H1 (cell line): ENCODE data around the gene CRYBG1. TPM values are rescaled to one million over a fixed set of nuclear protein-coding genes. Genes with fewer than 3 reads are reported as not detected.

Source experiments
- CTCF ChIA-PET: fragments of 300-600 bp; sonication (Branson Sonifier 250); formaldehyde crosslinking; loops from one replicate; lab custom pipeline; 2021; ENCODE audit not compliant: partially characterized antibody; lab: Charles Lee
- POLR2A ChIA-PET: fragments of 300-600 bp; sonication (Branson Sonifier 250); formaldehyde crosslinking; loops from one replicate; lab custom pipeline; 2021; ENCODE audit warnings: inconsistent platforms; ENCODE audit not compliant: partially characterized antibody; lab: Charles Lee
- DNase-seq, 2 experiments: peaks; one replicate each; pipeline versions ENCODE4 v3.0.0 to v3.0.0-alpha.2; 2010 to 2022; ENCODE audit warnings: low spot score in 2 of 2, low read depth in 1 of 2, mixed read lengths in 1 of 2
- FAIRE-seq: peaks from 2 replicates; lab custom pipeline; 2011; peaks lifted over from hg19 to GRCh38; lab: Jason Lieb, UNC
- H2AFZ ChIP-seq: 2 replicates; pipeline ENCODE4 v1.8.1; 2012; ENCODE audit warnings: low read length, inconsistent platforms
- H2AK5ac ChIP-seq: 2 replicates; pipeline ENCODE4 v1.6.1; 2013; ENCODE audit warnings: low read depth, low read length
- H2BK120ac ChIP-seq: replicated peaks from 2 replicates; pipeline ENCODE3; 2013; ENCODE audit warnings: low read depth, low read length, inconsistent platforms
- H2BK12ac ChIP-seq: 2 replicates; pipeline ENCODE4 v1.6.1; 2013; ENCODE audit warnings: low read depth, low read length
- H2BK15ac ChIP-seq: 2 replicates; pipeline ENCODE4 v1.6.1; 2013; ENCODE audit warnings: low read length
- H2BK20ac ChIP-seq: 2 replicates; pipeline ENCODE4 v1.6.1; 2013; ENCODE audit warnings: low read length
- H2BK5ac ChIP-seq: 2 replicates; pipeline ENCODE4 v1.6.1; 2013; ENCODE audit warnings: low read depth, low read length
- H3K14ac ChIP-seq: 2 replicates; pipeline ENCODE4 v1.6.1; 2013; ENCODE audit warnings: inconsistent platforms; ENCODE audit not compliant: insufficient read length
- H3K18ac ChIP-seq: 2 replicates; pipeline ENCODE4 v1.6.1; 2013; ENCODE audit warnings: low read length; ENCODE audit errors: extremely low read depth
- H3K23ac ChIP-seq: 2 replicates; pipeline ENCODE4 v1.6.1; 2013; ENCODE audit warnings: inconsistent platforms; ENCODE audit not compliant: insufficient read length
- H3K23me2 ChIP-seq: 2 replicates; pipeline ENCODE4 v1.6.1; 2013; ENCODE audit warnings: low read depth, low read length
- H3K27ac ChIP-seq: 2 replicates; pipeline ENCODE4 v1.6.1; 2011; ENCODE audit warnings: low read depth, low read length, inconsistent platforms
- H3K27me3 ChIP-seq, 4 experiments: replicated peaks in 1 of 4; 1 replicate in 1 of 4; 2 replicates in 3 of 4; pipeline versions ENCODE4 v1.6.1 to v1.8.1; 2011 to 2013; ENCODE audit warnings: low read length in 3 of 4, mild to moderate bottlenecking in 3 of 4, inconsistent platforms in 2 of 4, mixed read lengths in 2 of 4, moderate library complexity in 1 of 4; ENCODE audit not compliant: control insufficient read depth in 3 of 4, insufficient read depth in 3 of 4; ENCODE audit errors: extremely low read depth in 1 of 4
- H3K36me3 ChIP-seq, 4 experiments: 2 replicates each; pipeline versions ENCODE4 v1.6.1 to v1.8.1; 2011 to 2013; ENCODE audit warnings: mild to moderate bottlenecking in 4 of 4, low read length in 3 of 4, moderate library complexity in 2 of 4, control low read depth in 1 of 4, inconsistent platforms in 1 of 4; ENCODE audit not compliant: insufficient read depth in 4 of 4, control insufficient read depth in 2 of 4
- H3K4ac ChIP-seq: replicated peaks from 2 replicates; pipeline ENCODE3; 2013; ENCODE audit warnings: low read length, low read depth, mixed read lengths, inconsistent platforms; ENCODE audit not compliant: insufficient read length
- H3K4me1 ChIP-seq, 4 experiments: replicated peaks in 1 of 4; 1 replicate in 1 of 4; 2 replicates in 3 of 4; pipeline versions ENCODE4 v1.6.1 to v1.8.1; 2011 to 2013; ENCODE audit warnings: low read length in 3 of 4, inconsistent platforms in 2 of 4, mixed read lengths in 1 of 4; ENCODE audit not compliant: insufficient read depth in 4 of 4, control insufficient read depth in 3 of 4
- H3K4me2 ChIP-seq, 2 experiments: 2 replicates each; pipeline versions ENCODE4 v1.6.1 to v1.8.1; 2011 to 2013; ENCODE audit warnings: low read depth in 2 of 2, low read length in 2 of 2, control low read depth in 1 of 2, inconsistent platforms in 1 of 2, mild to moderate bottlenecking in 1 of 2; ENCODE audit not compliant: insufficient read depth in 1 of 2
- H3K4me3 ChIP-seq, 4 experiments: fragments of 200-600, 300-600 bp in 1 of 4; sonication (generic), shearing (Covaris generic), sonication (Bioruptor Twin) in 1 of 4; 2 replicates each; pipeline versions ENCODE4 v1.5.1 to v1.8.1; 2011 to 2016; ENCODE audit warnings: low read length in 4 of 4, low read depth in 3 of 4, control low read depth in 2 of 4, inconsistent platforms in 2 of 4, mild to moderate bottlenecking in 2 of 4, mixed read lengths in 1 of 4, moderate library complexity in 1 of 4; ENCODE audit not compliant: insufficient read depth in 2 of 4; ENCODE audit errors: extremely low read depth in 1 of 4
- H3K56ac ChIP-seq: replicated peaks from 2 replicates; pipeline ENCODE3; 2013; ENCODE audit warnings: low read depth, mild to moderate bottlenecking, mixed read lengths, low read length, inconsistent platforms; ENCODE audit not compliant: insufficient read length
- H3K79me1 ChIP-seq: 2 replicates; pipeline ENCODE4 v1.6.1; 2013; ENCODE audit warnings: low read depth, low read length, control low read depth
- H3K79me2 ChIP-seq, 2 experiments: 2 replicates each; pipeline versions ENCODE4 v1.6.1 to v1.8.1; 2012 to 2013; ENCODE audit warnings: low read length in 2 of 2, mild to moderate bottlenecking in 2 of 2, inconsistent platforms in 1 of 2; ENCODE audit not compliant: insufficient read depth in 2 of 2, control insufficient read depth in 1 of 2
- H3K9ac ChIP-seq, 4 experiments: replicated peaks in 1 of 4; 1 replicate in 1 of 4; 2 replicates in 3 of 4; pipeline versions ENCODE4 v1.6.1 to v1.8.1; 2011 to 2013; ENCODE audit warnings: low read depth in 3 of 4, low read length in 3 of 4, control low read depth in 2 of 4, mild to moderate bottlenecking in 2 of 4, moderate library complexity in 2 of 4, inconsistent platforms in 1 of 4; ENCODE audit errors: extremely low read depth in 1 of 4
- H3K9me3 ChIP-seq, 2 experiments: 2 replicates each; pipeline versions ENCODE4 v1.6.1 to v1.8.1; 2012 to 2013; ENCODE audit warnings: mild to moderate bottlenecking in 2 of 2, moderate library complexity in 2 of 2, control low read depth in 1 of 2, inconsistent platforms in 1 of 2, low read depth in 1 of 2, low read length in 1 of 2, mixed read lengths in 1 of 2; ENCODE audit not compliant: insufficient read depth in 2 of 2
- H4K20me1 ChIP-seq, 2 experiments: replicated peaks in 1 of 2; 2 replicates each; pipeline versions ENCODE3 to v1.8.1; 2011 to 2013; ENCODE audit warnings: inconsistent platforms in 2 of 2, low read length in 2 of 2, mild to moderate bottlenecking in 1 of 2; ENCODE audit not compliant: insufficient read depth in 2 of 2, control insufficient read depth in 1 of 2
- H4K5ac ChIP-seq: 2 replicates; pipeline ENCODE4 v1.6.1; 2013; ENCODE audit warnings: low read length, low read depth, mixed read lengths, inconsistent platforms; ENCODE audit not compliant: insufficient read length
- H4K8ac ChIP-seq: 2 replicates; pipeline ENCODE4 v1.8.0; 2013; ENCODE audit warnings: mild to moderate bottlenecking, moderate library complexity, low read length, inconsistent platforms; ENCODE audit not compliant: insufficient read depth; ENCODE audit errors: extremely low read depth
- H4K91ac ChIP-seq: replicated peaks from 2 replicates; pipeline ENCODE3; 2013; ENCODE audit warnings: low read length, mixed read lengths, inconsistent platforms; ENCODE audit not compliant: insufficient read length
- BACH1 ChIP-seq: IDR thresholded peaks from 2 replicates; pipeline ENCODE4 v1.6.1; 2012; ENCODE audit warnings: low read length, improper control_type of control experiment
- BRCA1 ChIP-seq: IDR thresholded peaks from 2 replicates; pipeline ENCODE4 v1.6.1; 2012; ENCODE audit warnings: low read depth, low read length, improper control_type of control experiment
- CBX5 ChIP-seq: fragments of 300-800, 300-1000 bp; sonication (generic); IDR thresholded peaks from 2 replicates; pipeline ENCODE4 v1.7.1; 2016; ENCODE audit warnings: antibody characterized with exemption, low read length, low read depth
- CBX8 ChIP-seq: fragments of 300-800, 300-1000 bp; sonication (generic); IDR thresholded peaks from 2 replicates; pipeline ENCODE4 v1.7.1; 2016; ENCODE audit warnings: low read depth, low read length, borderline replicate concordance
- HDAC2 ChIP-seq, 2 experiments: fragments of 300-600 bp in 1 of 2; sonication (generic) in 1 of 2; IDR thresholded peaks; 2 replicates each; pipeline ENCODE4 v1.6.1; 2011 to 2012; ENCODE audit warnings: low read depth in 2 of 2, low read length in 2 of 2, mild to moderate bottlenecking in 2 of 2, moderate library complexity in 2 of 2, borderline replicate concordance in 1 of 2, inconsistent platforms in 1 of 2
- JUND ChIP-seq: IDR thresholded peaks from 2 replicates; pipeline ENCODE4 v1.6.1; 2011; ENCODE audit warnings: mild to moderate bottlenecking, improper control_type of control experiment, low read length
- NRF1 ChIP-seq: IDR thresholded peaks from 2 replicates; pipeline ENCODE4 v1.6.1; 2011; ENCODE audit warnings: mild to moderate bottlenecking, low read depth, low read length, improper control_type of control experiment
- PHF8 ChIP-seq: fragments of 200-600 bp; sonication (generic); conservative IDR thresholded peaks from 2 replicates; pipeline ENCODE4 v1.7.1; 2012; ENCODE audit warnings: low read depth, mild to moderate bottlenecking, inconsistent platforms, low read length, moderate library complexity
- POLR2A ChIP-seq, 2 experiments: IDR thresholded peaks; 1 replicate in 1 of 2; 2 replicates in 1 of 2; pipeline ENCODE4 v1.6.1; 2011; ENCODE audit warnings: low read depth in 2 of 2, low read length in 2 of 2, mild to moderate bottlenecking in 2 of 2; ENCODE audit errors: control extremely low read depth in 1 of 2
- POU5F1 ChIP-seq: IDR thresholded peaks from 2 replicates; pipeline ENCODE4 v1.6.1; 2011; ENCODE audit warnings: low read depth, mild to moderate bottlenecking, low read length, moderate library complexity
- RXRA ChIP-seq: IDR thresholded peaks from 2 replicates; pipeline ENCODE4 v1.6.1; 2011; ENCODE audit warnings: low read depth, mild to moderate bottlenecking, low read length, moderate library complexity; ENCODE audit not compliant: insufficient read depth
- SIRT6 ChIP-seq: IDR thresholded peaks from one replicate; pipeline ENCODE4 v1.7.1; 2012; ENCODE audit warnings: low read length, inconsistent platforms
- whole genome bisulfite sequencing, 2 experiments: shearing (Covaris generic) in 1 of 2; methylation state at CpG; one replicate each; pipeline versions ENCODE4 v1.1.6 to v1.1.7; 2013 to 2015; ENCODE audit warnings: low lambda C conversion rate in 2 of 2, mixed read lengths in 2 of 2, inconsistent platforms in 1 of 2, low coverage in 1 of 2, missing lambda C conversion rate in 1 of 2; ENCODE audit not compliant: insufficient replicate concordance in 2 of 2, insufficient coverage in 1 of 2, insufficient read length in 1 of 2; ENCODE audit errors: extremely low coverage in 1 of 2, missing lambda C conversion rate in 1 of 2; 5-methylcytosine and 5-hydroxymethylcytosine counted together
- polyA plus RNA-seq, 7 experiments: library from polyadenylated mRNA; depleted of rRNA in 3 of 7; stranded (reverse) in 5 of 7; unstranded in 2 of 7; fragments of >200 nt in 5 of 7; fragments of 200-250 nt in 2 of 7; gene quantifications; 1 replicate in 5 of 7; 2 replicates in 1 of 7; 4 replicates in 1 of 7; pipeline versions ENCODE4 v1.2.1 to v1.2.3, GENCODE V29; 2011 to 2013; ENCODE audit warnings: missing spikeins in 2 of 7, mixed read lengths in 2 of 7
- total RNA-seq: library from RNA; stranded (reverse); fragmentation: NEBNext Ultra II Directional; extraction: Animal tissue kit (Norgen Biotek cat#: 25700); gene quantifications from 2 replicates; pipeline ENCODE4 v1.2.1, GENCODE V29; 2021
- TF ChIP-seq, protein P1 (sequence below): IDR thresholded peaks from 2 replicates; pipeline ENCODE4 v1.6.1; 2012; ENCODE audit warnings: low read length, inconsistent platforms

The CRYBG1 gene
- total and polyA plus RNA-seq, 2 of the 8 experiments (the other 6 are each of a cell fraction or from before 2014, with no cell fraction given) = 2.2 to 11.6 TPM

DNA sequence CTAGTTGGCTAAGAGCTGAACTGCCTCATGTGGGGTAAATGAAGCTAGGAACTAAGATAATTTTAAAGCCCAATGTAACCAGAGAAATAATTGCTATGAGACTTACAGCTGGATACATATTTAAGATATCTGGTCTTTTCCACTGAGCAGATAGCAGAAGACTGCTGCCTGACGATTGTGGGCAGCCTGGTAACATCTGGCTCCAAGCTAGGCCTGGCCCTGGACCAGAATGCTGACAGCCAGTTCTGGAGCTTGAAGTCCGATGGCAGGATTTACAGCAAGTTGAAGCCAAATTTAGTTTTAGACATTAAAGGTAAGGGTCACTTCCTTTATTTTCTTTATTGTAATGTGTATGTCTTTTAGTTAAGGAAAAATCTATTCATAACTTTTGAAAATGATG lies 203.1 kb downstream of the CRYBG1 start:
- no peak overlapping the region for H4K91ac ChIP-seq
- no peak overlapping the region for H3K56ac ChIP-seq
- H2AFZ ChIP-seq = no peak overlapping the region
- H3K23ac ChIP-seq = no peak overlapping the region
- CTCF ChIA-PET = interaction anchor here (0.9 to 5.2 kb wide), 12 partner anchors 9 to 416 kb away, joined by 3 to 46 read pairs (median 7); partner anchors contain the start of gene CRYBG1
- H3K27ac ChIP-seq = no peak overlapping the region
- H3K79me2 ChIP-seq = no peaks in the 10 kb centered on the region
- no peak for DNase-seq
- no peak overlapping the region for H4K8ac ChIP-seq
- H4K20me1 ChIP-seq = no peaks in the 10 kb centered on the region
- H3K18ac ChIP-seq = no peak overlapping the region
- H2BK20ac ChIP-seq = no peak overlapping the region
- H2BK120ac ChIP-seq = no peak overlapping the region
- no peaks in the 10 kb centered on the region for H3K79me1 ChIP-seq
- FAIRE-seq = no peak
- no peak overlapping the region for H2BK12ac ChIP-seq
- H3K27me3 ChIP-seq = no peaks in the 10 kb centered on the region
- no peak overlapping the region for H2BK15ac ChIP-seq
- no peak overlapping the region for H4K5ac ChIP-seq
- 90% methylated on average over 2 of the region's 2 CpGs; no CpG with 5 or more reads in 1 of the 2 experiments for WGBS, 2 experiments
- H3K36me3 ChIP-seq = no peaks in the 10 kb centered on the region; a peak in 2 of 8 replicates
- H3K9ac ChIP-seq = no peak overlapping the region
- POLR2A ChIA-PET = interaction anchor here (0.7 kb wide), 1 partner anchor 9 kb away, joined by 3 read pairs; no protein-coding TSS in a partner anchor
- H2AK5ac ChIP-seq = no peak overlapping the region
- no peak overlapping the region for H2BK5ac ChIP-seq
- H3K9me3 ChIP-seq = no peaks in the 10 kb centered on the region
- peaks cover 0 to 10% (median 5%) of the 10 kb centered on the region in 4 experiments; a peak in 3 of 7 replicates for H3K4me1 ChIP-seq
- H3K14ac ChIP-seq = no peak overlapping the region
- H3K4me3 ChIP-seq = no peak overlapping the region
- H3K4ac ChIP-seq = no peak overlapping the region
- H3K4me2 ChIP-seq = no peak overlapping the region
- H3K23me2 ChIP-seq = no peaks in the 10 kb centered on the region; the same call in 1 of the 2 replicates
- no peak for TF ChIP-seq BRCA1
- no peak for TF ChIP-seq POU5F1
- TF ChIP-seq SIRT6 = no peak
- TF ChIP-seq CBX5 = no peak
- no peak for TF ChIP-seq BACH1
- TF ChIP-seq, protein P1, sequence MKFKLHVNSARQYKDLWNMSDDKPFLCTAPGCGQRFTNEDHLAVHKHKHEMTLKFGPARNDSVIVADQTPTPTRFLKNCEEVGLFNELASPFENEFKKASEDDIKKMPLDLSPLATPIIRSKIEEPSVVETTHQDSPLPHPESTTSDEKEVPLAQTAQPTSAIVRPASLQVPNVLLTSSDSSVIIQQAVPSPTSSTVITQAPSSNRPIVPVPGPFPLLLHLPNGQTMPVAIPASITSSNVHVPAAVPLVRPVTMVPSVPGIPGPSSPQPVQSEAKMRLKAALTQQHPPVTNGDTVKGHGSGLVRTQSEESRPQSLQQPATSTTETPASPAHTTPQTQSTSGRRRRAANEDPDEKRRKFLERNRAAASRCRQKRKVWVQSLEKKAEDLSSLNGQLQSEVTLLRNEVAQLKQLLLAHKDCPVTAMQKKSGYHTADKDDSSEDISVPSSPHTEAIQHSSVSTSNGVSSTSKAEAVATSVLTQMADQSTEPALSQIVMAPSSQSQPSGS = no peak
- TF ChIP-seq PHF8 = no peak
- TF ChIP-seq CBX8 = no peak
- TF ChIP-seq HDAC2 (IDR thresholded peaks at IDR 0.05; ENCODE audit: borderline replicate concordance in 1 of 2, low read depth in 2 of 2, low read length in 2 of 2) = no peak
- TF ChIP-seq RXRA = no peak
- no peak for TF ChIP-seq NRF1
- no peak for TF ChIP-seq JUND
- TF ChIP-seq POLR2A (IDR thresholded peaks at IDR 0.05; ENCODE audit: control extremely low read depth in 1 of 2, low read depth in 2 of 2, low read length in 2 of 2) = no peak
